Keratinocyte (primary cell): ENCODE data around the gene BTRC. TPM values are rescaled to one million over a fixed set of nuclear protein-coding genes. Genes with fewer than 3 reads are reported as not detected.

Experiments
- DNase-seq: peaks from one replicate; pipeline ENCODE4 v3.0.0-alpha.2; 2011; ENCODE audit warnings: low read depth, missing footprints, low spot score
- FAIRE-seq: peaks from 2 replicates; lab custom pipeline; 2011; peaks lifted over from hg19 to GRCh38; lab: Jason Lieb, UNC
- H2AFZ ChIP-seq: 2 replicates; pipeline ENCODE4 v1.6.0; 2012; ENCODE audit warnings: low read length, control low read depth, inconsistent platforms; ENCODE audit not compliant: control insufficient read depth
- H3K27ac ChIP-seq: 2 replicates; pipeline ENCODE4 v1.5.1; 2011; ENCODE audit warnings: low read length; ENCODE audit not compliant: control insufficient read depth, insufficient read depth
- H3K27me3 ChIP-seq: 3 replicates; pipeline ENCODE4 v1.6.0; 2011; ENCODE audit warnings: low read length; ENCODE audit not compliant: control insufficient read depth, insufficient read depth; ENCODE audit errors: extremely low read depth
- H3K36me3 ChIP-seq, 2 experiments: 2 replicates in 1 of 2; 3 replicates in 1 of 2; pipeline ENCODE4 v1.5.1; 2011; ENCODE audit warnings: low read length in 2 of 2, mild to moderate bottlenecking in 1 of 2; ENCODE audit not compliant: control insufficient read depth in 2 of 2, insufficient read depth in 2 of 2; ENCODE audit errors: extremely low read depth in 1 of 2
- H3K4me1 ChIP-seq: 3 replicates; pipeline ENCODE4 v1.5.1; 2011; ENCODE audit warnings: low read length; ENCODE audit not compliant: control insufficient read depth, insufficient read depth; ENCODE audit errors: extremely low read depth
- H3K4me2 ChIP-seq: 3 replicates; pipeline ENCODE4 v1.6.0; 2011; ENCODE audit warnings: low read depth, low read length; ENCODE audit not compliant: control insufficient read depth, insufficient read depth; ENCODE audit errors: extremely low read depth
- H3K4me3 ChIP-seq, 3 experiments: fragments of 200-600 bp in 1 of 3; sonication (generic) in 1 of 3; 2 replicates in 2 of 3; 3 replicates in 1 of 3; pipeline ENCODE4 v1.5.1; 2011 to 2016; ENCODE audit warnings: low read length in 3 of 3, mild to moderate bottlenecking in 3 of 3, control low read depth in 2 of 3, inconsistent platforms in 1 of 3, low read depth in 1 of 3, mixed read lengths in 1 of 3, mixed run types in 1 of 3, moderate library complexity in 1 of 3; ENCODE audit not compliant: control insufficient read depth in 2 of 3, insufficient read depth in 2 of 3; ENCODE audit errors: extremely low read depth in 1 of 3
- H3K79me2 ChIP-seq: 2 replicates; pipeline ENCODE4 v1.6.0; 2012; ENCODE audit warnings: low read length; ENCODE audit not compliant: control insufficient read depth, insufficient read depth
- H3K9ac ChIP-seq: 3 replicates; pipeline ENCODE4 v1.6.0; 2011; ENCODE audit warnings: low read length; ENCODE audit not compliant: control insufficient read depth, insufficient read depth; ENCODE audit errors: extremely low read depth
- H3K9me1 ChIP-seq: 3 replicates; pipeline ENCODE4 v1.6.0; 2011; ENCODE audit warnings: low read length; ENCODE audit not compliant: control insufficient read depth, insufficient read depth; ENCODE audit errors: extremely low read depth
- H3K9me3 ChIP-seq: 2 replicates; pipeline ENCODE4 v1.5.1; 2012; ENCODE audit warnings: low read depth, low read length; ENCODE audit not compliant: control insufficient read depth
- H4K20me1 ChIP-seq: 3 replicates; pipeline ENCODE4 v1.6.0; 2011; ENCODE audit warnings: low read length; ENCODE audit not compliant: control insufficient read depth, insufficient read depth; ENCODE audit errors: extremely low read depth
- EZH2 ChIP-seq: IDR thresholded peaks from one replicate; pipeline ENCODE4 v1.6.1; 2012; ENCODE audit warnings: inconsistent platforms, mild to moderate bottlenecking, low read length, moderate library complexity
- dilution Hi-C: fragments of 300-500 bp; cut with MboI; formaldehyde crosslinking; loops from one replicate; pipeline ENCODE4 v1.7.0; 2020; ENCODE audit warnings: low sequenced_read_pairs; ENCODE audit not compliant: extremely low pct_ligation_motif_present
- polyA plus RNA-seq, 5 experiments: library from polyadenylated mRNA; depleted of rRNA in 3 of 5; stranded (reverse) in 3 of 5; stranded (forward) in 1 of 5; unstranded in 1 of 5; fragments of >200 nt; gene quantifications; 1 replicate in 1 of 5; 2 replicates in 3 of 5; 3 replicates in 1 of 5; pipeline versions ENCODE4 v1.2.1 to v1.2.3, GENCODE V29; 2011 to 2012; ENCODE audit warnings: missing spikeins in 2 of 5, low read depth in 1 of 5, low replicate concordance in 1 of 5
- TF ChIP-seq, protein P1 (sequence below), 3 experiments: IDR thresholded peaks in 1 of 3; conservative IDR thresholded peaks in 1 of 3; optimal IDR thresholded peaks in 1 of 3; 2 replicates in 2 of 3; 3 replicates in 1 of 3; pipeline versions ENCODE3 to v1.5.1; 2011; ENCODE audit warnings: low read length in 3 of 3, mild to moderate bottlenecking in 3 of 3, moderate library complexity in 2 of 3, control low read depth in 1 of 3, inconsistent platforms in 1 of 3; ENCODE audit not compliant: insufficient read depth in 2 of 3; ENCODE audit errors: extremely low read depth in 1 of 3

The BTRC gene
- polyA plus RNA-seq, 1 donor (not counting 4 experiments of a cell fraction or from before 2014, with no cell fraction given) = 21.7 TPM

DNA sequence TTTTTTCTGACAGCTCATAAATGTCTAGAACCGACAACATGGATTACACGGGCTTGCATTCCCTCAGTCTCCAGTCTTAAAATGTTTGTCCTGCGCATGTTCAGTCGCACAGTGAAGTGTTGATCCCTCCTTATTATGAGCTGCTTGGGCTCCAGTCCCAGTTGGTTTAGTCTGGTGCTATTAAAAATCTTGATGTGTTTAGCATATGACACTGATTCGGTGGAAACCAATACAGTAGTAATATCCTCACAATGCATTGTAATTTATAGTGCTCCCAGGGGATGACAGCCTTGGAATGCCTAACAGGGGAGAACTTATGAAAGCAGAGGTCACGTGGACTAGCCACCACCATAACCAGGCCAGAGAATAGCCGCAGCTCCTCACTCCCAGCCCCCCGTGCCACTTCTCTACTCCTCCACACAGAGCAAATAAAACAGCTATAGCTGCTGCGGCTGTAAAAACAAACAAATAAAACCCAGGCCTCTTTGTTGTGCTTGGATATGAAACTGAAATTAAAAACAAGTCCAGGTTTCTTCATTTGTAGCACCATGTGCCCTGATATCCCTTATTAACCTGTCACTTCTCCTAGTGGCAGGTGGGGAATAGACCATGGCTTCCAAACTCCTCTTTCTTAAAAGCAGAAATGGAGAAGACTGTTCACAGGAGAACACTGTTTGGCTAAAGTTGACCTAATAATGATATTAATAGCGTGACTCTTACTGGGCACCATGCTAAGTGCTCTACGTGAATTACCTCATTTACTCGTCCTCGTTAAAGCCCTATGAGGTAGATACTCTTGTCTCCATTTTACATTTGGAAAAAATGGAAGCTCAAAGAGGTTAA, 241.8 kb downstream of the BTRC start:
- H3K9ac ChIP-seq = no peak overlapping the region
- peaks cover 2% of the 10 kb centered on the region in 2 experiments for H3K36me3 ChIP-seq
- no peaks in the 10 kb centered on the region for H4K20me1 ChIP-seq
- FAIRE-seq (no peak), DNase-seq (no peak)
- dilution Hi-C loops = no loop called here
- H3K79me2 ChIP-seq = no peaks in the 10 kb centered on the region
- no peak overlapping the region for H3K4me3 ChIP-seq
- H3K9me3 ChIP-seq = no peaks in the 10 kb centered on the region
- no peak overlapping the region for H3K4me2 ChIP-seq
- no peak overlapping the region for H2AFZ ChIP-seq
- no peaks in the 10 kb centered on the region for H3K9me1 ChIP-seq
- no peak overlapping the region for H3K27ac ChIP-seq
- H3K4me1 ChIP-seq = no peaks in the 10 kb centered on the region
- TF ChIP-seq, protein P1, sequence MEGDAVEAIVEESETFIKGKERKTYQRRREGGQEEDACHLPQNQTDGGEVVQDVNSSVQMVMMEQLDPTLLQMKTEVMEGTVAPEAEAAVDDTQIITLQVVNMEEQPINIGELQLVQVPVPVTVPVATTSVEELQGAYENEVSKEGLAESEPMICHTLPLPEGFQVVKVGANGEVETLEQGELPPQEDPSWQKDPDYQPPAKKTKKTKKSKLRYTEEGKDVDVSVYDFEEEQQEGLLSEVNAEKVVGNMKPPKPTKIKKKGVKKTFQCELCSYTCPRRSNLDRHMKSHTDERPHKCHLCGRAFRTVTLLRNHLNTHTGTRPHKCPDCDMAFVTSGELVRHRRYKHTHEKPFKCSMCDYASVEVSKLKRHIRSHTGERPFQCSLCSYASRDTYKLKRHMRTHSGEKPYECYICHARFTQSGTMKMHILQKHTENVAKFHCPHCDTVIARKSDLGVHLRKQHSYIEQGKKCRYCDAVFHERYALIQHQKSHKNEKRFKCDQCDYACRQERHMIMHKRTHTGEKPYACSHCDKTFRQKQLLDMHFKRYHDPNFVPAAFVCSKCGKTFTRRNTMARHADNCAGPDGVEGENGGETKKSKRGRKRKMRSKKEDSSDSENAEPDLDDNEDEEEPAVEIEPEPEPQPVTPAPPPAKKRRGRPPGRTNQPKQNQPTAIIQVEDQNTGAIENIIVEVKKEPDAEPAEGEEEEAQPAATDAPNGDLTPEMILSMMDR (optimal IDR thresholded peaks at IDR 0.05 in 1 of 3, IDR thresholded peaks at IDR 0.05 in 1 of 3, conservative IDR thresholded peaks at IDR 0.05 in 1 of 3; ENCODE audit: extremely low read depth in 1 of 3, insufficient read depth in 2 of 3, low read length in 3 of 3) = no peak
- TF ChIP-seq EZH2 = no peak
- H3K27me3 ChIP-seq = no peaks in the 10 kb centered on the region

DNA sequence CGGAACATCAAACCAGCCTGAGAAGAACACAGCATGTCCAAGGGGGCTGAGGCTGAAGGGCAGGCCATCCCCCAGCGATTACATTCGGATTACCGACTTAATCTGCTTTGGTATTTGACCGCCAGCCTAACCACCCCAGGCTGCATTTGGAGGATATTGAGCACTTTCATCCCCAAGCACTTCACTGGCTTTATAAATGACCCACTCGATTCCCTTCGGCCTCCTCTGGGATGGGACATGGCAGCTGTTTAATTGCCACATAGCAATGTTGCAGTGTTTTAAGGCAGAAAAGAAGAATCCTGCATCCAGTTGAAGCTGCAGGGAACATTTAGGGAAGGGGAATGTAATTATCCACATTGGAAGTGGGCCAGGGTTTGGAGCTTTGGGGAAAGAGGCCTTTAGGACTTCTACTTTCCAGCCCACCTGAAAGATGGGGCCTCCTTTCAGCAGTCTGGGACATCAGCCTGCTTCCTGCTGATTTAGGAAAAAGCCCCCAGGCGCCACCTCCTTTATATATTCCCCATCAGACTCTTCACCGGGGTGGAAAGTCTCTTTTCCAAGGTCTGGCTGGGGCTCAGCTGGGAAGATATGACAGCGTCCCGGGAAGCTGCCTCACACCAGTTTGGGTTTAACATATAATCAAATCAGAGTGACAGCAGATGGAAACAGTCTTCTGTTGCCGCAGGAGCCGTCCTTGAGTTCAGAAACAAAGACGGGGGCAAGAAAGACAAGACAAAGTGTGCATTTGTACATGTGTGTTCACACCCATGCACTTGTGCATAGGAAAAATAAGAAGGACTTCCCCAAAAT, 243.3 kb downstream of the BTRC start:
- Histone ChIP-seq H3K79me2 (no peaks in the 10 kb centered on the region), H3K9me3 (no peaks in the 10 kb centered on the region), H3K27ac (no peak overlapping the region), H2AFZ (no peak overlapping the region), H3K4me3 (no peak overlapping the region), H4K20me1 (no peaks in the 10 kb centered on the region), H3K4me2 (no peak overlapping the region), H3K36me3 (peaks cover 2 to 5% of the 10 kb centered on the region in 2 experiments), H3K27me3 (no peaks in the 10 kb centered on the region), H3K9me1 (no peaks in the 10 kb centered on the region), H3K4me1 (no peaks in the 10 kb centered on the region), H3K9ac (no peak overlapping the region)
- DNase-seq (no peak), FAIRE-seq (no peak)
- dilution Hi-C loops = no loop called here
- TF ChIP-seq, protein P1 (optimal IDR thresholded peaks at IDR 0.05 in 1 of 3, IDR thresholded peaks at IDR 0.05 in 1 of 3, conservative IDR thresholded peaks at IDR 0.05 in 1 of 3; ENCODE audit: extremely low read depth in 1 of 3, insufficient read depth in 2 of 3, low read length in 3 of 3) = no peak
- no peak for TF ChIP-seq EZH2
